HUDEP-2 (cell line): ENCODE results near the gene NONO.
"Not testable (repeated sequence)": the region's sequence is repeated elsewhere in the genome, so short reads cannot be mapped to it uniquely, and the experiment has no call there.

ENCODE experiments used
- DNase-seq, 76 experiments: peaks; one replicate each; lab custom pipeline; 2025; ENCODE audit not compliant: unreplicated experiment in 76 of 76; lab: John Stamatoyannopoulos, UW

Gene NONO

GRCh38 chrX:71282514-71283402 lies 677 bp upstream of the NONO start:
- peak in 8 of 76 experiments; percentile 5 to 69 (median 20) for DNase-seq

DNA sequence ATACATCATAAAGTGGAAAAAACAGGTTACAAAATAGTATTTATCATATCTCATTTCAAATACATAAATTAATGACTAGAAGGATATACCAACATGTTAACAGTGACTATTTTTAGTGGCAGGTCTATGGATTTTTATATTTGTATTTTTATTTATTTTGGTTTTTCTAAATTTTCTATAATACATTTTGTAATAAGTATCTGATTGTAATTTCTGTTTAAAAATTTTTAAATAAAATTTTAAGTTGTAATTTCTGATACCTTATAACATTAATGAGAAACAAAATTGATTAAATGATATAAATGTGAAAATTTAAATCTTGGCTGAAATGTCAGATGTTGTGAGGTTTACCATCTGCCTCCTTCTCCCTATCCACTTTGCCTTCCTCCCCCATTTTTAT lies 2.5 kb downstream of the NONO start:
- no peak for DNase-seq

GRCh38 chrX:71291381-71291780 lies 7.9 kb downstream of the NONO start:
- no peak for DNase-seq

- DNase-seq = no peak
Observed at GRCh38 chrX:71292669-71293365, 9.4 kb downstream of the NONO start.

- no peak for DNase-seq
Observed at GRCh38 chrX:71296806-71297205, 13.4 kb downstream of the NONO start.

DNA sequence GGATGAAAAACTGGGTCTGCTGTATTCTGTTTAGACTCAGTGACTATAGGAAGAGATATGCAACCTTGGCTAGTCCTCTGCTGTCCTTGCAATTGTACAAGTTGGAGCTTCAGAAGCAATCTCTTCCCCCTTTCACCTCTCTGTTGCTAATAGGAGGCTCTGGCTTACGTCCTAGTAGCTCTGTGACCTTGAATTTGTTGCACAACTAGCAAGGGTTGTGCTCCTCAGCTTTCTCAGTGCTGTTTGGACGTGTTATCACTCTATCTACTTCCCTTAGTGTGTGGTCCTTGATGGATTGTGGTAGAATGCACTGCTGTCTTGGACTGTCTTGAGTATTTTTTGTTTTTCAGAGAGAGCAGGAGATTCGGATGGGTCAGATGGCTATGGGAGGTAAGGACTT lies 14.7 kb downstream of the NONO start:
- DNase-seq = no peak

DNA sequence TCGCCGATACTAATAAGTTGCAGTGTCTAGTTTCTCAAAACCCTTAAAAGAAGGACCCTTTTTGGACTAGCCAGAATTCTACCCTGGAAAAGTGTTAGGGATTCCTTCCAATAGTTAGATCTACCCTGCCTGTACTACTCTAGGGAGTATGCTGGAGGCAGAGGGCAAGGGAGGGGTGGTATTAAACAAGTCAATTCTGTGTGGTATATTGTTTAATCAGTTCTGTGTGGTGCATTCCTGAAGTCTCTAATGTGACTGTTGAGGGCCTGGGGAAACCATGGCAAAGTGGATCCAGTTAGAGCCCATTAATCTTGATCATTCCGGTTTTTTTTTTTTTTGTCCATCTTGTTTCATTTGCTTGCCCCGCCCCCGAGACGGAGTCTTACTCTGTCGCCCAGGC lies 16.6 kb downstream of the NONO start:
- DNase-seq = not testable (repeated sequence)

DNA sequence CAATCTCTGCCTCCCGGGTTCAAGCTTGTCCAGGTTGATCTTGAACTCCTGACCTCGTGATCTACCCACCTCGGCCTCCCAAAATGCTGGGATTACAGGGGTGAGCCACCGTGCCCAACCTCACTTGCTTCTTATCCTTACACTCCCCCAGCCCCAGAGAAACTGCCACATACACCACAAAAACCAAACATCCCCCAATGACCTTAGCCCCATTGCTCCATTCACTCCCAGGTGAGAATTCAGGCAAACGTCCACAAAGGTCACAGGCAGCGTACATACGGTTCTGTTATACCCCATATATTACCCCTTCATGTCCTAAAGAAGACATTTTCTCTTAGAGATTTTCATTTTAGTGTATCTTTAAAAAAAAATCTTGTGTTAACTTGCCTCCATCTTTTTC lies 17.1 kb downstream of the NONO start:
- DNase-seq = not testable (repeated sequence)

DNA sequence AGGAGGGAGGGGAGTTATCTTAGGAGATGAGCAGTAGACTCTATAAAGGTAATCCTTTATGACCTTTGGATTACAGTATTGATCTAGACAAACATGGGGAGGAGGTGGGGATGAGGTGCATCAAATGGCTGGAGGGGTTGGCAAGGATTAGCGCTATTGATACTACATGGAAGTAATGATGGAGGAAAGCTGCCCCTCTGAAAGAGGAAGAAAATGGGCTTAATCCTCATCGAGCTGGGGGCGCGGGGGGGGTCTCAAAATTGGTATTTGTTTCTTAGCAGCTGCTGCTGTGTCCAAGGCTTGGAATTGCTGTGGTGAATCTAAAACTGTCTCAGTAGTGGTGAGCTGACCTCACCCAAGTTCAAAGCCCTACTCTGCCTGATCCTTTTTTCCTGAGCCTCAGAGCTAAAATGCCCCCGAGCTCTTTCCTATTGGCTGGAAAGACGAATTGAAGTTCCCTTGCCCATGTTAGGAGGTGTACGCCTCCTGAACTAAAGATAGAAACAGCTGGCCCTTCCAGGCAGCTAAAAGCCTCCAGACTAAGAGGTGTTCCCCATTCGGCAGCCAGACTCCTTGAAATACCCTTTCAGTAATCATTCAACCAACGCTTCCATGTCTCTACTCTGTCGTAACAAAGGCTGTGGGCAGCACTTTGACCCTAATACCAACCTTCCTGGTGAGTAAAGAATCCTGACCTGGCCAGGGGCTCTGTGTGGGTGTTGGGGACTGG lies 17.9 kb downstream of the NONO start, which contains the start of gene ITGB1BP2:
Gene ITGB1BP2, plus strand, starts transcription at position 556 of the 730 bp plus-strand sequence. Its CDS starts 57 bp downstream, at position 613.
- DNase-seq = no peak

DNA sequence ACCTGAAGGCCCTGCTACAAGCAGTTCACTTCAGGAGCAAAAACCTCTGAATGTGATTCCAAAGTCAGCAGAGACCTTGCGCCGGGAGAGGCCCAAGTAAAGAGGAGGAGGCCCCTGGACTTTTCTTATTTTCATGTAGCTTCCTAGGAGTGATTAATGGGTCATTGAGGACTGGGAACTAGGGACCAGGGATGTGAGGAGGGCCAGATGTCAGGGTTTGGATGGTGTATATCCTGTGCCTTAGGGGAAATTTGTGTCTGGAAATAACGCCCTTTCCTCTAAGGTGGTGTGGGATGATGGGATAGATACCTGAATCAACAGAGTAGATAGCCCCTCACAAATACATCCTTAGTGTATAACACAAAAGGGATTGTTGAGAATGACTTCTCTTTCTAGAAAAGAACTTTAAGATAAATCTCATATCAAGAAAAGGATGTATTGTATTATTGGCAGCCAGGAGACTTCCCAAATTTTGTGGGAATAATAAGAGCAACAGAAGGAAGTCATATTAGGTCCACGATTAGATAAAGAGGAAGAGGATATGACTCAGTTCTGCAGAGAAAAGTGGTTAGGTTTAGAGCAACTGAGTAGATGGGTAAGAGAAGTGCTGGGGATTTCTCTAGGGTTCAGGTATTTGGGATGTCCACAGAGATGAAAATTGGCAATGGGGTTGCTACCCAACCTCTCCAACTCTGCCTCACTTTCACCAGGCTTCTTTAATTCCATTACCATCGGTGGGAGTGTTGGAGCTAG lies 19.2 kb downstream of the NONO start:
- no peak for DNase-seq

- no peak for DNase-seq
Observed at GRCh38 chrX:71304561-71304960, 21.1 kb downstream of the NONO start.

DNA sequence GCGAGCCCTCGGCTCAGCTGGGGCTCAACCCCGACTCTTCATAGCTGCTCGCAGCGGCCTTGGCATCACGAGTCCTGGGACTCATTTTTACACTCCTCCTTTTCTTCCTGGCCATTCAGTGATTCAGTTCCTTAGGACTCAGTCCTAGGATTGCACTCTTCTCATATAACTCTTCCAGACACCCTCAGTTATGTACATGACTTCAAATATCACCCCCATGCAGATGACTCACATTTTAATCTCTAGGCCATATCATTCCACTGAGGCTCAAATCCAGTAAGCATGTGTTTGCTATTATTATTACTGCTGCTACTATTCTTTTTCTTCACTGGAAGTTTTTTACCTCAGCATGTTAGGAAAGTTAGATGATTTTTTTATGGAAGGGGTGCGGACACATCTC lies 32.5 kb downstream of the NONO start:
- DNase-seq = no peak

DNA sequence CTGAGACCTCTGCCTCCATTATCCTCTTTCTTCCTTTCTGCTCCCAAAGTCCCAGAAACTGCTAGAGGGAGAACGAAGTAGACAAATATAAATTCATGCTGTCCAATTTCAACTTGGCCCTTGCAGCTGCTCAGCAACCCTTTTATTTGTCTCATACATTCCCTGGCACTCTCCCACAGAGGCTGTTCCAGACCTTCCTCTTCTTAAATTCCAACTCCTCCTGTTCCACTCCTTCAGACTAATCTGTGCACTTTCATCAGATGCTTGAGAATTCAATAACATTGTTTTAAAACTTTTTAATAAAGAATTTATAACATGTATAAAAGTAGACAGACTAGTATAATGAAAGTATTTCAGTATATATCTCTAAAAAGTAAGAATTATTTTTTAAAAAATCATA lies 33.5 kb downstream of the NONO start:
- DNase-seq = not testable (repeated sequence)

- no peak for DNase-seq
Observed at GRCh38 chrX:71320126-71320525, 36.7 kb downstream of the NONO start.

DNA sequence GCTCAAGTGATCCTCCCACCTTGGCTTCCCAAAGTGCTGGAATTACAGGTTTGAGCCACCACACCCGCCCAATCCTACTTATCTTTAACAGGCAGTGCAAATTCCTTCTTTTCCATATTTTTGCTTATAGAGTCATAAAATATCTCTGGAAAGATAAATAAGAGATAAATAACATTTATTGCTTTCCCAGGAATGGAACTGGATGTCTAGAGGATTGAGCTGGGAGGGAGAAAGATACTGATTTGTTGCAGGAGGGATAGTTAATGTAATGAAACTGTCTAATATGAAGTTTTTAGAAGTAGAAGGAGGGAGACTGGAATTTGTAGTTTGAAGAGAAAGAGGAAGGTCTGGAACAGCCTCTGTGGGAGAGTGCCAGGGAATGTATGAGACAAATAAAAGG lies 38.3 kb downstream of the NONO start:
- no peak for DNase-seq

GRCh38 chrX:71324452-71324851 lies 41.0 kb downstream of the NONO start:
- DNase-seq = not testable (repeated sequence)

GRCh38 chrX:71326394-71326793 lies 43.0 kb downstream of the NONO start:
- no peak for DNase-seq

DNA sequence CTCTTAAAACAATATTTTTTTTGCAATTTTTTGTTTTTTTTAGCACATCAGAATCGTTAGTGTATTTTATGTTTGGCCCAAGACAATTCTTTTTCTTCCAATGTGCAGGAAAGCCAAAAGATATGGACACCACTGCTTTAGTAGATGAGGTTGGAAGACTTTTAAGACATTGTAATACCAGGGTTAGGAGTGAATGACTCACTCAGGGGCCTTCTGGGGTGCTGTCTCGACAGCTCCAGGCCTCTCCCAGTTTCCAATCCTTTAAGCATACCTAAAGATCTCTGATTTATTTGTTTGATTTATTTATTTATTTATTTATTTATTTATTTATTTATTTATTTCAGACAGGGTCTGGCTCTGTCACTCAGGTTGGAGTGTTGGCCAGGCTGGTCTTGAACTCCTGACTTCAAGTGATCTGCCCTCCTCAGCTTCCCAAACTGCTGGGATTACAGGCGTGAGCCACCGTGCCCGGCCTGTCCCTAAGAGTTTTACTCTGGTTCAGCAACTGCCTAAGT lies 65.8 kb downstream of the NONO start:
- DNase-seq = not testable (repeated sequence)

- not testable (repeated sequence) for DNase-seq
Observed at GRCh38 chrX:71349867-71350266, 66.4 kb downstream of the NONO start.
